Skin of body (tissue), 2 donors: Measurements from ENCODE around the gene NUTM2G. TPM values are rescaled to one million over a fixed set of nuclear protein-coding genes. Genes with fewer than 3 reads are reported as not detected.
"Not testable (repeated sequence)": the region's sequence is repeated elsewhere in the genome, so short reads cannot be mapped to it uniquely, and the experiment has no call there.

Experiments
- DNase-seq: peaks from one replicate; lab custom pipeline; 2025; lab: John Stamatoyannopoulos, UW
- total RNA-seq: library from RNA; depleted of rRNA; stranded (reverse); fragments of >200 nt; gene quantifications from one replicate; pipeline ENCODE4 v1.2.3, GENCODE V29; 2014

The NUTM2G gene
- total RNA-seq, 1 donor from 2014 or later: not detected

GRCh38 chr9:96941628-96942027, 13.0 kb downstream of the NUTM2G start:
- not testable (repeated sequence) for DNase-seq

GRCh38 chr9:96942181-96942580, 13.5 kb downstream of the NUTM2G start:
- not testable (repeated sequence) for DNase-seq

- not testable (repeated sequence) for DNase-seq
Observed at GRCh38 chr9:96949346-96949745, 20.7 kb downstream of the NUTM2G start.

- not testable (repeated sequence) for DNase-seq
Observed at GRCh38 chr9:96950539-96950938, 21.9 kb downstream of the NUTM2G start.

GRCh38 chr9:96967591-96967990, 38.9 kb downstream of the NUTM2G start:
- DNase-seq: not testable (repeated sequence)

- DNase-seq: not testable (repeated sequence)
Observed at GRCh38 chr9:96972552-96972951, 43.9 kb downstream of the NUTM2G start.

GRCh38 chr9:96974037-96974436, 45.4 kb downstream of the NUTM2G start:
- DNase-seq: not testable (repeated sequence)

- DNase-seq: not testable (repeated sequence)
Observed at GRCh38 chr9:96983496-96984122, 55.0 kb downstream of the NUTM2G start.

- not testable (repeated sequence) for DNase-seq
Observed at GRCh38 chr9:96984139-96984538, 55.5 kb downstream of the NUTM2G start.

- not testable (repeated sequence) for DNase-seq
Observed at GRCh38 chr9:96984887-96985286, 56.2 kb downstream of the NUTM2G start.

Other genes with a start within 250 kb of the NUTM2G start
- gene ZNF510, start 150.8 kb upstream of the NUTM2G start, total RNA-seq: 15.9 TPM
- gene ZNF782, start 74.3 kb upstream of the NUTM2G start, total RNA-seq: 9.4 TPM
- 75.6 TPM for gene CTSV, start 110.3 kb downstream of the NUTM2G start, total RNA-seq